ENCODE data around the gene FBXL14. TPM values are rescaled to one million over a fixed set of nuclear protein-coding genes. Genes with fewer than 3 reads are reported as not detected.

FBXL14 gene
- total RNA-seq, 2 donors from 2014 or later = 10.0 to 20.4 TPM

- WGBS, 2 experiments (ENCODE audit: insufficient coverage in 1 of 2, insufficient read length in 1 of 2) = 91 to 100% methylated on average over 2 to 3 of the region's 3 CpGs
- no peaks in the 10 kb centered on the region for H3K9me3 ChIP-seq (ENCODE audit: control insufficient read depth, low read length)
- Mint-ChIP-seq H3K4me3 (no peak overlapping the region), H3K36me3 (ENCODE audit: low read depth) (no peaks in the 10 kb centered on the region), H3K27ac (no peak overlapping the region), H3K4me1 (peaks cover 20% of the 10 kb centered on the region), H3K9me3 (no peaks in the 10 kb centered on the region), H3K27me3 (ENCODE audit: insufficient read depth) (peaks cover 42% of the 10 kb centered on the region)
- H3K4me1 ChIP-seq (ENCODE audit: control insufficient read depth, insufficient read depth, low read length) = no peaks in the 10 kb centered on the region
- peaks cover 14% of the 10 kb centered on the region for H3K27me3 ChIP-seq (ENCODE audit: control insufficient read depth, insufficient read depth, low read length, poor library complexity, severe bottlenecking)
- H3K27ac ChIP-seq (ENCODE audit: low read depth, low read length) = no peak overlapping the region
- TF ChIP-seq, protein P1, sequence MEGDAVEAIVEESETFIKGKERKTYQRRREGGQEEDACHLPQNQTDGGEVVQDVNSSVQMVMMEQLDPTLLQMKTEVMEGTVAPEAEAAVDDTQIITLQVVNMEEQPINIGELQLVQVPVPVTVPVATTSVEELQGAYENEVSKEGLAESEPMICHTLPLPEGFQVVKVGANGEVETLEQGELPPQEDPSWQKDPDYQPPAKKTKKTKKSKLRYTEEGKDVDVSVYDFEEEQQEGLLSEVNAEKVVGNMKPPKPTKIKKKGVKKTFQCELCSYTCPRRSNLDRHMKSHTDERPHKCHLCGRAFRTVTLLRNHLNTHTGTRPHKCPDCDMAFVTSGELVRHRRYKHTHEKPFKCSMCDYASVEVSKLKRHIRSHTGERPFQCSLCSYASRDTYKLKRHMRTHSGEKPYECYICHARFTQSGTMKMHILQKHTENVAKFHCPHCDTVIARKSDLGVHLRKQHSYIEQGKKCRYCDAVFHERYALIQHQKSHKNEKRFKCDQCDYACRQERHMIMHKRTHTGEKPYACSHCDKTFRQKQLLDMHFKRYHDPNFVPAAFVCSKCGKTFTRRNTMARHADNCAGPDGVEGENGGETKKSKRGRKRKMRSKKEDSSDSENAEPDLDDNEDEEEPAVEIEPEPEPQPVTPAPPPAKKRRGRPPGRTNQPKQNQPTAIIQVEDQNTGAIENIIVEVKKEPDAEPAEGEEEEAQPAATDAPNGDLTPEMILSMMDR (conservative IDR thresholded peaks at IDR 0.05) = no peak
- H3K9ac ChIP-seq (ENCODE audit: extremely low read depth, low read length, poor library complexity, severe bottlenecking) = no peak overlapping the region
- no peak for DNase-seq
- no peak overlapping the region for H3K4me3 ChIP-seq (ENCODE audit: low read length)
- no peaks in the 10 kb centered on the region for H3K36me3 ChIP-seq (ENCODE audit: control insufficient read depth, insufficient read depth, low read length)
Measured at GRCh38 chr12:1607940-1608712, 13.7 kb upstream of the FBXL14 start.

DNA sequence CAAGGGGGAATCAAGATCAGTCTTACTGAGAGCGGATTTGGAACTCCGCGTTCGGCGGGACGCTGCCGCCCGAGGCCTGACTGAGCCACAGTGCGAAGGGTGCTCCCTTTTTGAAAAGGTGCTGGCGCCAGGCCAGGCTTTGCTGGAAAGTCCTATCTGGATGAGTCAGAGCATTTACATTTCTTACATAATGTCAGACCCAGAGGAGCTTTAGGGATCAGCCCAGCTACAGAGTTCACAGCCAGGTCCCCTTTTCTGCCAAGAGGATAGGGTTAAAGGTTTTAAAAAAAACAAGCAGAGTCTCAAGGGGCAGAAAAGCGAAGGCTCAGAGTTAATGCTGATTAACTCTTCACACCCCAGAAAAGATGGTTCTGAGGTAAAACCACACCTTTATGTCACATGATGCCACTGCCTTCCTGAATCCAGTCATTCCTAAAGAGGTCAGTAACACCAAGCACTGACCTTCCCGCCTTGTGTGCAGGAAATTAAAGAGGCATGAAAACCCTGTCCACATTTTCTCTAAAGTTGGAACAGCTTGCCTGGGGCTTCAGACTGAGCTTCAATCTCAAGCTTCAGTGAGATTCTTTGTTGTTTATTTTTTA lies 11.7 kb upstream of the FBXL14 start:
- Mint-ChIP-seq H3K4me1 (peaks cover 11% of the 10 kb centered on the region), H3K27me3 (ENCODE audit: insufficient read depth) (peaks cover 51% of the 10 kb centered on the region), H3K27ac (peak overlapping the region; percentile 11), H3K9me3 (no peaks in the 10 kb centered on the region), H3K4me3 (peak overlapping the region; percentile 53), H3K36me3 (ENCODE audit: low read depth) (no peaks in the 10 kb centered on the region)
- no peaks in the 10 kb centered on the region for H3K9me3 ChIP-seq (ENCODE audit: control insufficient read depth, low read length)
- peak overlapping the region; percentile 13 for H3K9ac ChIP-seq (ENCODE audit: extremely low read depth, low read length, poor library complexity, severe bottlenecking)
- TF ChIP-seq, protein P1 (conservative IDR thresholded peaks at IDR 0.05) = no peak
- H3K4me1 ChIP-seq (ENCODE audit: control insufficient read depth, insufficient read depth, low read length) = no peaks in the 10 kb centered on the region
- H3K36me3 ChIP-seq (ENCODE audit: control insufficient read depth, insufficient read depth, low read length) = no peaks in the 10 kb centered on the region
- peak overlapping the region; percentile 74 for H3K4me3 ChIP-seq (ENCODE audit: low read length)
- 21 to 75% methylated on average over 2 to 12 of the region's 12 CpGs for WGBS, 2 experiments (ENCODE audit: insufficient coverage in 1 of 2, insufficient read length in 1 of 2)
- DNase-seq = peak; percentile 91
- H3K27me3 ChIP-seq (ENCODE audit: control insufficient read depth, insufficient read depth, low read length, poor library complexity, severe bottlenecking) = peaks cover 14% of the 10 kb centered on the region
- no peak overlapping the region for H3K27ac ChIP-seq (ENCODE audit: low read depth, low read length)

DNA sequence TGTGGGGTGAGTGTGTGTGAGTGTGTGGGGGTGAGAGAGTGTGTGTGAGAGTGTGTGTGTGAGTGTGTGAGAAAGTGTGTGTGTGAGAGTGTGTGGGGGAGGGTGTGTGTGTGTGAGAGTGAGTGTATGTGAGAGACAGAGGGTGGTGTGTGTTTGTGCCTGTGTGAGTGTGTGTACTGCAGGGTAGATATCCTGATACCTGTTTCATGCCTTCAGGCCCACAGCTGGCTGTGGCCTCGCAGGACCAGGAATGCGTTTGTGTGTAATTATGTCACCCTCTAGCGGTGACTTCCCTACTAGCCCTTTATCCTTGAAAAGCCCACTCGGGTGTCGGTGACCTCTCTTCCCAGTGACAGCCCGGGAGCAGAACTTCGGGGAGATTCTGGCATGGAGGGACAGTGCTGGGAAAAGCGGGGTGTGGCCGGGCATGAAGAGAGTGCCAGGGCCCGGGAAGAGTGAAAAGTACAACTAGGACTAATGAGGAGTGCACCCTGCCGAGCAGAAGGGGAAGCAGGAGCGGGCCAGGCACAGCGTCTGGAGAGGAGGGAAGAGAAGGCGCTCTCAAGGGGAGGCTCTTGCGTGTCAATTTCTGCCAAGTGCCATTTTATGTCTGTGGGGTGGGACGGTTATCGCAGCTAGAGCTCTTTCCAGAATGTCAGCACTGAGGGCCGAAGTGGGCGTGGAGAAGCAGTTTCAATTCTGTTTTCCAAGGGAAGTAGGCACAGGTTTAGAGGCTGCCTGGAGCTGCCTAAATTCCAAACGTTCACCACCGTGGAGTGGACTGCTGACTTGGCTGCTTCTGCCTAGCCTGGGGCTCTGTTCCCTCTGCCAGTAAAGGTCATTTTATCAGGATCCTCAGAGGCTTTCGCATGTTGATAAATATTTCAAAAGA lies 11.0 kb upstream of the FBXL14 start:
- Histone ChIP-seq H3K9ac (ENCODE audit: extremely low read depth, low read length, poor library complexity, severe bottlenecking) (peak overlapping the region; percentile 13), H3K4me3 (ENCODE audit: low read length) (peak overlapping the region; percentile 74), H3K4me1 (ENCODE audit: control insufficient read depth, insufficient read depth, low read length) (no peaks in the 10 kb centered on the region), H3K27me3 (ENCODE audit: control insufficient read depth, insufficient read depth, low read length, poor library complexity, severe bottlenecking) (peaks cover 14% of the 10 kb centered on the region), H3K9me3 (ENCODE audit: control insufficient read depth, low read length) (no peaks in the 10 kb centered on the region), H3K36me3 (ENCODE audit: control insufficient read depth, insufficient read depth, low read length) (no peaks in the 10 kb centered on the region), H3K27ac (ENCODE audit: low read depth, low read length) (no peak overlapping the region)
- no peaks in the 10 kb centered on the region for H3K9me3 Mint-ChIP-seq
- peaks cover 11% of the 10 kb centered on the region for H3K4me1 Mint-ChIP-seq
- 6 to 8% methylated on average over 8 to 22 of the region's 22 CpGs for WGBS, 2 experiments (ENCODE audit: insufficient coverage in 1 of 2, insufficient read length in 1 of 2)
- H3K36me3 Mint-ChIP-seq (ENCODE audit: low read depth) = no peaks in the 10 kb centered on the region
- H3K4me3 Mint-ChIP-seq = peak overlapping the region; percentile 53
- H3K27ac Mint-ChIP-seq = peak overlapping the region; percentile 11
- TF ChIP-seq, protein P1 (conservative IDR thresholded peaks at IDR 0.05) = peak; percentile 99
- H3K27me3 Mint-ChIP-seq (ENCODE audit: insufficient read depth) = peaks cover 51% of the 10 kb centered on the region
- DNase-seq = peak; percentile 87
